Raji (cell line): ENCODE results near the gene IFNK.

Source experiments
- POLR2A ChIP-seq: IDR thresholded peaks from 2 replicates; pipeline ENCODE4 v1.6.1; 2011; ENCODE audit warnings: low read depth, low read length, control low read depth; ENCODE audit not compliant: insufficient read depth

Gene IFNK

DNA sequence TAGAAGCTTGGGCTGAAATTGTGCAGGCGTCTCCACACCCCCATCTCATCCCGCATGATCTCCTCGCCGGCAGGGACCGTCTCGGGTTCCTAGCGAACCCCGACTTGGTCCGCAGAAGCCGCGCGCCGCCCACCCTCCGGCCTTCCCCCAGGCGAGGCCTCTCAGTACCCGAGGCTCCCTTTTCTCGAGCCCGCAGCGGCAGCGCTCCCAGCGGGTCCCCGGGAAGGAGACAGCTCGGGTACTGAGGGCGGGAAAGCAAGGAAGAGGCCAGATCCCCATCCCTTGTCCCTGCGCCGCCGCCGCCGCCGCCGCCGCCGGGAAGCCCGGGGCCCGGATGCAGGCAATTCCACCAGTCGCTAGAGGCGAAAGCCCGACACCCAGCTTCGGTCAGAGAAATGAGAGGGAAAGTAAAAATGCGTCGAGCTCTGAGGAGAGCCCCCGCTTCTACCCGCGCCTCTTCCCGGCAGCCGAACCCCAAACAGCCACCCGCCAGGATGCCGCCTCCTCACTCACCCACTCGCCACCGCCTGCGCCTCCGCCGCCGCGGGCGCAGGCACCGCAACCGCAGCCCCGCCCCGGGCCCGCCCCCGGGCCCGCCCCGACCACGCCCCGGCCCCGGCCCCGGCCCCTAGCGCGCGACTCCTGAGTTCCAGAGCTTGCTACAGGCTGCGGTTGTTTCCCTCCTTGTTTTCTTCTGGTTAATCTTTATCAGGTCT is 49.0 kb downstream of the IFNK start, which contains the start of gene C9orf72:
Gene C9orf72, minus strand, starts transcription at position 564 of the 716 bp plus-strand sequence. CDS start 6,361 bp downstream, outside the sequence.
- peak; percentile 65 for TF ChIP-seq POLR2A

GRCh38 chr9:27573634-27574590 is 49.8 kb downstream of the IFNK start:
- TF ChIP-seq POLR2A = peak; percentile 78
